ENCODE measurements around the gene LMX1B.

The LMX1B gene

DNA sequence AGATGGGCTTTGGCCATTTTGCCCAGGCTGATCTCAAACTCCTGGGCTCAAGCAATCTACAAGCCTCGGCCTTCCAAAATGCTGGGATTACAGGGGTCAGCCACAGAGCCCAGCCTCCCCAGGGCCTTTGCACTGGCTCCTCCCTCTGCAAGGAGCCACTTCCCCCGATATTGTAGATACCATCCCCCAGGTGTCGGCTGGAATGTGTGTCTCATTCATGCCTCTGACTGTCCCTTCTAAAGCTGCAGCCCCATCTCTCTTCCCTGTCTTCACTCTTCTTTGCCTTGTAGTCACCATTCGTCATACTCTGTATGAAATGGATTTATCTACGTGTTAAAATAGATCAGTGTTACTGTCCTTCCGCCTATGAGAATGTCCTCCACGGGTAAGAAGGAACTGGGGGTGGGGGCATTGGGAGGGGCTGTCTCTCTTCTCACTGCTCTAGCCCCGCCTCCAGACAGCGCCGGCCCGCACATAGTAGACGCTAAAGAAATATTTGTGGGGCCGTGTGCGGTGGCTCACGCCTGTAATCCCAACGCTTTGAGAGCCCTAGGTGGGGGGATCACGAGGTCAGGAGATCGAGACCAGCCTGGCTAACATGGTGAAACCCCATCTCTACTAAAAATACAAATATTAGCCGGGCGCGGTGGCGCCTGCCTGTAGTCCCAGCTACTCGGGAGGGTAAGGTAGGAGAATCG lies 68.5 kb downstream of the LMX1B start:
- no peak for DNase-seq

DNA sequence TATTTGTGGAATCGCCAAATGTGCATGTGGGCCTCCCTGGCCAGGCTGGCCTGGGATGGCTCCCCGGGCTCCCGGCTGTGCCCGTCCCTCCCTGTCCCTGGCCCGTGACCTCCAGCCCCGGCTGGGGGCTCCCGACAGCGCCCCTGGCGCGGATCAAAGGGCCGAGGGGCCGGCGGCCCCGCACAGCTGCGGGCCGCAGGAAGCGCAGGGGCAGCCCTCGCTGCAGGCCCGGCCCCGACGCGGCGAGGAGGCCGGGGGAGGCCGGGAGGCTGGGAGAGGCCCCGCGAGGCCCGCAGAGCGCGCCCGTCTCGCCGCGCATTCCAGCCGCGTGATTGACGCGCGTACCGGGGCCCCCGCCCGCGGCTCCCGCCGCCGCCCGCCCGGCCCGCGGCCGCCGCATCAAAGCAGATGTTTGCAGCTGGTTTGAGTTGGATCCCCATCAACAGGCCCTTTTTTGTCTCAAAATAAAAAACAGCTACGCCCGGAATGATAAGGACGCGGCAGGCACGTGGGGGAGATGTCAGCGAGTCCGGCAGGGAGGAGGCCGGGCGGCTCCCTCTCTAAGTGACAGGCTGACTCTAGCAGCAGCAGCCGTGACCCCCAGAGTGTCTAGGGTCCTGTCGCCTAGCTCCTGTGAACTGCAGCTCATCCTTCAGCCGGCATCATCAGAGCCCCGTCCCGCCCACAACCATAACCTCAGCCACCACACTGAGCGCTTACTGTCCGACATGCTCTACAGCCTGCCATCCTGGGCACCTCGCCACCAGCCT lies 69.4 kb downstream of the LMX1B start:
- no peak for DNase-seq

DNA sequence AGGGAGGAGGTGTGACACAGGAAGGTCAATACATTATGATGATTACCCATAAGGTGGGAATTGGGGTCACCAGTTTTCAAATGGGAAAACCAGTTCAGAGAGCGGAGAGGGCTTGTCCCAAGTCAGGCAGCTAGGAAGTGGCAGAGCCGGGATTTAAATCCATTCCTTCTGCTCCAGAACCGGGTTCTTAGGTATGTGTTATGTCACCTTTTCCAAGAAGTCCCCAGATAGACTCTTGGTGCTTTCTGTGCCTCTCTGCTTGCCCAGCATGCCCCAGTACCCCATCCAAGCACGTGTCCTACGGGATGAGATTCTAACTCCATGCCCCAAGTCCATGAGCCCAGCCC lies 69.9 kb downstream of the LMX1B start:
- no peak for DNase-seq

DNA sequence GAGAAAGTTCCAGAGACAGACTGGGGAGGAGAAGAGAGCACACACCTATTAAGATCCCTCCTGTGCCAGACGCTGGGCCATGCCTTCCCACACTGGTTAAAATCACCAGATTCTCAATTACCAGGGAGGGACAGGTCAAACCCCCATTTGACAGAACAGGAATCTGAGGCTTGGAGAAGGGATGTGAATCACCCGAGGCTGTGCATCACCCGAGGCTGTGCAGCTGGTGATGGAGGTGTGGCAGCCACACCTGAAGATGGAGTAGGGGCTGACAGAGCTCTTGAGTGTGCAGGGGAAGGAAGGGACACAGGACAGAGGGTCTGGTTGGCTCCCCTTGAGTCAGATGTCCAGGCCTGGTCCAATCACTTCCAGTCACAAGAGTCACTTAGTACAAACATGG lies 70.6 kb downstream of the LMX1B start:
- DNase-seq: no peak

DNA sequence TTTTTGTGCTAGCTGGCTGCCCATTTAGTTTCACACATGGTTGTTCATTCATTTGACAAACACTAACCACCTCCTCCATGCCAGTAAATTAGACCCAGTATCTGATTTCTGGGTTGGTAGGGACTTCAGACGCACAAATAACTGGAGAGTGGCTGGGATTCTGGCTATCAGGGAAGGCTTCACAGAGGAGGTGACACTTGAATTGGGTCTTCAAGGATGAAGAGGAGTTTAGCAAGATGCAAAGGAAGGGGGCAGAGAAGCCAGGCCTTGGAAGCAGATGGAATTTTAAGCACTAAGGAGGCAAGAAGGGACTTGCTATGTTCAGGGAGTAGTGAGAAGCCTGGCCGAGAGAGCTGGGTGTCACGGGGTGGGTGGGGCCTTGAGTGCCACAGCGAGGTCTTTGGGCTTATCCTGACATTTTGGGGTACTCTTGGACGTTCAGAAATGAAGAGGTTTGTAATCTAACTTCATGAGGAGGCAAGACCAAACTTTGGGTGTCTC lies 71.3 kb downstream of the LMX1B start:
- no peak for DNase-seq

DNA sequence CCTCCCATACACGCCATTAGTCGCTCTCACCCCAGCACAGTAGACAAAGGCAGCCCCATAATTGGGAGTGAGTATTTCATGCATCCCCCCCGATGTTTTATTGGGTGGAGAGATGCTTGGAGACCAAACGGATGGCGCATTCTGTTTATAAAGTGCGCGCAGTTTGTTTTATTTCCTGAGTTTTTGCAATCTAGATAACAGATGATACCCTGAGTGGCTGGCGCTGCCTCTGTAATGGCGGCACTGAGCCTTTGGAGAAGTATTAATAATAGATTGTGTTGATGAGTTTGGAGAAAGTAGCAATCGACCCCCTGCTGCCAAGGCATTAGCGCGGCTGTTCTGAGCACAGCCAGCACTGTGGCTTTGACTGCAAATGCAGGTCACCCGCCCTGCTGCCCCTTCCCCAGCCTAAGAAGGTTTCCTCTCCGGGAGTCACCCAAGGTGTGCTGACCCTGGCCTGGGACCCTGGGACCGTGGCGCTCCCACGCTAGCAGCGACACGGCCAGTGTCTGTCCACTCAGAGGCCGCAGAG lies 74.3 kb downstream of the LMX1B start:
- no peak for DNase-seq

DNA sequence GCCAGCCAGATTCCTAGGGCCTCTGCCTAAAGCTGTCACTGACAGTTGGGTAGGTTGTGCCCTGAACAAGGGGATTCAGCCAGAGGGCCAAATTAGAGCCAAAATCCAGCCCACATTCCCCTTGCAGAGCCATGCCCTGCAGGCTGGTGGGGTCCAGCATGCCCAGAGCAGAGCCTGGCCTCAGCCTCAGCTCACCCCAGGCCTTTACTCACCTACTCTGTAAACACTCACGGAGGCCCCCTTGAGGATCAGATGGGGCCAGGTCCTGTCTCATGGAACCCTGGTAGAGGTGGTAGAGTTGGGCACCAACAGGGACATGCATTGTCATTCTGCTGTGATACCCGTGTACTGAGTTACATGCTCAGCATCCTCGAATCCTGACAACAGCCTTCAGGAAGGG lies 74.9 kb downstream of the LMX1B start:
- DNase-seq: no peak

DNA sequence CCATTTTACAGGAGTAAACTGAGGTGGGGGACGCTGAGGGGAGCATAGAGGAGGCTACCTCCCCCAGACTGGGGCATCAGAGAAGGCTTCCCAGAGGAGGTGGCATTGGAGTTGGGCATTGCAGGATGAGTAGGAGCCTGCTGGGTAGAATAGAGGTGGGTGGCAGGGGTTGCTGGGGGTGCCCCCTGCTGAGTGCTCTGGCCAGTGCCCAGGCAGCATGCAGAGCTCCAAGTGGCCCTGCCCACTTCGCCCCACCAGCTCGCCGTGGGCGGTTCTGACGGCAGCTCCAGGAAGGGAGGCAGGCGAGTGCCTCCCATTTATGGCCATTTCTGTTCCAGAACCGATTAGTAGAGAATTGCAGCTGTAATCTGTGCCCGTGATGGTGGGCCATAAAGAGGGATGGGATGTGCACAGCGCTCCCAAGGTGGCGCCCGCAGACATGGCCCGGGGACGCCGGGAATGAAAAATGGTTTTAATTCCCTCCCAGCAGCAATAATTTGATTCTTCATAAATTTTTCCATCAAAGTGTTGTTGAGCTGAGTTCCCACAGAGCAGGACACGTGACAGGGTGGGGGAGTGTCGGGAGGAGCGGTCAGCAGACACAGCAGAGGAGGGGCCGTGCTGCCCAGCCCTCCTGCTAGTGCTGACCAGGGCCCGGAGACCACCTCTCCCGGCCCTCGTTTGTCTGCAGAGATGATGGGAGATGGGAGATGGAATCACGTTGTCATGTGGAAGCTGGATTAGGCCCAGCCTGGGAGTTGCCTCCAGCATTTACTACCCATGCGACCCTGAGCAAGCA lies 75.5 kb downstream of the LMX1B start:
- no peak for DNase-seq

DNA sequence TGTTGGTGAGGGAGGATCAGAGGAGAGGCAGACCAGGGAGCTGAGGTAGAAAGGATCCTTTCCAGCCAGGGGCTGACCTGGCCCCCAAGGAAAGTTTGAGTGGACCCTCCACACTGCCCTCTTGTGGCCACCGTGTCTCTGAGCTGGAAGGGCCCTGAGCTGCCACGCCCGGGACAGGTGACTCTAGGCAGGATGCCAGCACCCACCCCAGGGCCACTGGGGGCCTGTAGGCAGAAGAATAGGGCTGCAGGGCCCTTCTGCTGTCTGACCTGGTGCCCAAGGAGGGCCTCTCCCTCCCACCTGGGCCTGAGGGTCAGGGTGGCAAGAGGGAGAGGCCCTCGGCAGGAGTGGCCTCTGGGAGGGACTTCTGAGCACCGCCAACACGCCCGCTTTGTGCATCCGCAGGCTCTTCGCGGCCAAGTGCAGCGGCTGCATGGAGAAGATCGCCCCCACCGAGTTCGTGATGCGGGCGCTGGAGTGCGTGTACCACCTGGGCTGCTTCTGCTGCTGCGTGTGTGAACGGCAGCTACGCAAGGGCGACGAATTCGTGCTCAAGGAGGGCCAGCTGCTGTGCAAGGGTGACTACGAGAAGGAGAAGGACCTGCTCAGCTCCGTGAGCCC lies 76.8 kb downstream of the LMX1B start:
- no peak for DNase-seq

DNA sequence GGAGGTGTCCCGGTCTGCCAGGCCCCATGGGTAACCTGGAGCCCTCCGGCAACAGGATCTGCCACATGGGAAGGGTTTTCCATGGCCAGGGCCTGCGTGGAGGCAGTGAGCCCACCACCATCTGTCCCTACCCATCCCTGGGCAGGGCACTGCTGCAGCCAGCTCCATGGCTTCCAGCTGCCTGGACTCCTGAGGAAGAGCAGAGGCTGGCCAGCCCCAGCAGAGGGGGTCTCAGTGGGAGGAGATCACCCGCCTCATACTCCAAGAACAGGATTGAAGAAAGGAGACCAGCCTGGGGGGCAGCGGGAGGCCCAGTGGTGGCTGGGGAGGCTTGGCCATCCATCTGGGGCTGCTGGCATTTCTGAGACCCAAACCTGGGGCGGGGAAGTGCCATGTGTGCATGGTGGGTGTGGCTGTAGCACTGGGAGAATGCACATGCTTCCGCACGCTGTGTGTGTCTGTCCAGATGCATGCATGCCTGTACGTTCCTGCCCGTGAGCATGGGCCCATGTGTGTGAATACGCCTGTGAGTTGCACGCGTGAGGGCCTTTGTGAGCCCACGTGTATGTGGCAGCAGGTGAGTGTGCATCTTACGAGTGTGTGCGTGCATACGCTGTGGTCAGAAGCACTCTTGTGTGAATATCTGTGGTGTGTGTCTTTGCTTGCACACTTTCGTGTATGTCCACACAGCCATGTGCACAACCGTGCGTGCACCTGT lies 78.5 kb downstream of the LMX1B start:
- DNase-seq: no peak

DNA sequence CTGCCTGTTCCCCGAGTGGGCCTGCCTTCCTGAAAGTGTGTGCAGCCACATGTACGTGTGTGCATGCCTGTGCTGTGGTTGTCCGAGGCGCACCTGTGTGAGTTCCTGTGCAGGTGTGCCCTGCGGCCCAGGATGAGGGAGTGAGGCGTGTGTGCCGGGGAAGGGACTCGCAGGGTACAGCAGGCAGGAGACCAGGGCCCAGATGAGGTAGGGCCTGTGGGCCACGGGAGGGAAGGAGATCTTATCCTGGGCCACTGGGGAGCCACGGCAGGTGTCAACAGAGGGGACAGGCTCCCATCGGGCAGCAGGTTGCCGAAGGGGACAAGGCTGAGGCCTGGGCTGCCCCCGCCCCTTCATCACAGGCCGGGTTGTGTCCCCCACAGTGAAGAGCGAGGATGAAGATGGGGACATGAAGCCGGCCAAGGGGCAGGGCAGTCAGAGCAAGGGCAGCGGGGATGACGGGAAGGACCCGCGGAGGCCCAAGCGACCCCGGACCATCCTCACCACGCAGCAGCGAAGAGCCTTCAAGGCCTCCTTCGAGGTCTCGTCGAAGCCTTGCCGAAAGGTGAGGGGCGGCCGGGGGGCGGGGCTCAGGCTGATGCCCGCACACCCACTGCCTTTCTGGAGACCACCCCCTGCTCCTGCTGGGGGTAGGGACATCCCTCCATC lies 79.2 kb downstream of the LMX1B start:
- no peak for DNase-seq

DNA sequence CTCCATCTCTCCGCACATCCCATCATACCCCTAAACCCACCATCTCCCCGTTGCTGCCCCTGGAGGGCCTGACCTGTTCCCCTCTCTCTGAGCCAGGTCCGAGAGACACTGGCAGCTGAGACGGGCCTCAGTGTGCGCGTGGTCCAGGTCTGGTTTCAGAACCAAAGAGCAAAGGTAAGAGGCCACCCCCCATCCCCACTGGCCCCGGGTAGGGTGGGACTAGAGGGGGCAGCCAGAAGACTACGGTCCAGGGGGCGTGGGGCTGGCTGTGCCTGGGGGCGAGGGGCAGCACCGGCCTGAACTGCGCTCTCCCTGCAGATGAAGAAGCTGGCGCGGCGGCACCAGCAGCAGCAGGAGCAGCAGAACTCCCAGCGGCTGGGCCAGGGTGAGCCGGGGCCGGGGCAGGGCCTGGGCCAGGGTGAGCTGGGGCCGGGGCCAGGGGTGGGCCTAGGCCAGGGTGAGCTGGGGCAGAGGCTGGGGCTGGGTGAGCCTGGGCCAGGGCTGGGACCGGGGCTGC lies 79.8 kb downstream of the LMX1B start:
- DNase-seq: no peak

DNA sequence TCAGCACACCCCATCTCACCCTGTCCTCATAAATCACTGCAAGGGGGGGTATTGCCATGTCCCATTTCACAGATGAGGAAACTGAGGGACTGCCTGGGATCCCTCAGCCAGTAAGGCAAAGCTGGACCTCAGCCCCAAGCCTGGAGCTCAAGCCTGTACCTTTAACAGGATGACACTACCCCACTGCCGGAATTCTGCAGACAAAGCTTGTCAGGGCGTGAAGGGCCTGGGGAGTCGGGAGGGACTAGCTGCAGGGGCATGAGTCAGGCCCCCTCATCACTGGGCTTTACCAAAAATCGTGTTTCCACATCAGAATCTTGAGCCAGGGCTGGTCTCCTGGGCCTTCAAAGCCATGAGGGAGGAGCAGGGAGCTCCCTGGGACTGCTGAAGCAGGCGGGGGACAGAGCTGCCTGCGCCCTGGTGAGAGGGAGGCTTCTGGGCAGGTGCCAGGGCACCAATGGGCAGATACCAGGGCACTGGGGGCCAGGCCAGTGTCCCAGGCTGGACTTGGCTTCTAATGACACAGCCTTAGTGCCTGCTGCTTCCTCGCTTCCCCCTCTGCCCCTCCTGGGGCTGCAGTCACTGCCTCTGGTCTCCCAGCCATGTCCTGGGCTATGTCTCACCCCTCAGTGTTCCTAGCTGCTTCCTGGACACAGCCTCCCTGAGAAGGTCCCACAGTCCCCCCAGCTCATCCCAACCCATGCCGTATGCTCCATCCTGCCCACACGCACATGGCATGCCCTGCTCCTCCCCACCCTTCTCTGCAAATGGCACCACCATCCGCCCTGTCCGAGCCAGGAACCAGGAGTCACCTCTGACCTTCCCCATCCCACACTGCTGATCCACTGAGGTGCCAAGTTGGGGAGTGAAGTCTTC lies 80.7 kb downstream of the LMX1B start:
- no peak for DNase-seq

DNA sequence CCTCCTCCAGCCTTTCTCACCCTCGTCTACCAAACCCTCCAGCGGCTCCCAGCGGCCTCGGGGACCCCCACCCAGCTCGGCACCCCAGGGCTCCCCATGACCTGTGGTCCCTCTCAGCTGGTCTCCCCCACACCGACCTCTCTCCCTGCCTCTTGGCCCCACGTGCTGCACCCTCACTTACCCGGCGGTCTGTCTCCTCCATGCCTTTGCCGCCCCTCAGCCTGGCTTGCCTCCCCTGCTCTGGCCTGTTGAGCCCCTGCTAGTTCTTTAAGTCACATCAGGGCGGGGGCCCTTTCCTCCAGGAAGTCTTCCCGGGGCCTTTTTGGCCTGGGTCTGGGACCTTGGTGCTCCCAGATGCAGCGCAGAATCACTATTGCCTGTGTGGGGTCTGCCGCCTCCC lies 81.5 kb downstream of the LMX1B start:
- DNase-seq: no peak

DNA sequence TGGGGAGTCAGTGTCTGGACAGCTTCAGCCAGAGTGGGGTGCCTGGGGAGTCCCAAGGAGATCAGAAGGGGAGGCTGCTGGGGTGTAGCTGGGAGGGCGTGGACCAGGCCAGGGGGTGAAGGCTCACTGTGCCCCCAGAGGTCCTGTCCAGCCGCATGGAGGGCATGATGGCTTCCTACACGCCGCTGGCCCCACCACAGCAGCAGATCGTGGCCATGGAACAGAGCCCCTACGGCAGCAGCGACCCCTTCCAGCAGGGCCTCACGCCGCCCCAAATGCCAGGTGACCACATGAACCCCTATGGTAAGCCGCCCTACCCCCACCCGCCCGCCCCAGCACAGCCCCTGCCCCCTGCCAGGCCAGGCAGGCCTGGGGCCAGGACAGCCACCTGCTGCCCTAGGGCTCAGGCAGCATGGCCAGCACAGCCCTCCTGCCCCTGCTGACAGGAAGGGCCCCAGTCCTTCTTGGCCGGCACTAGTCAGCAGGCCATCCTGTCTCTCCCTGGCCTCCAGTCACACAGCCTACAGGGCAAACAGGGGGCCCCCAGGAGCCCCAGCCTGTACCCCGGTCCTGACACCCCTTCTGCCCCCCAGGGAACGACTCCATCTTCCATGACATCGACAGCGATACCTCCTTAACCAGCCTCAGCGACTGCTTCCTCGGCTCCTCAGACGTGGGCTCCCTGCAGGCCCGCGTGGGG lies 82.1 kb downstream of the LMX1B start:
- no peak for DNase-seq

DNA sequence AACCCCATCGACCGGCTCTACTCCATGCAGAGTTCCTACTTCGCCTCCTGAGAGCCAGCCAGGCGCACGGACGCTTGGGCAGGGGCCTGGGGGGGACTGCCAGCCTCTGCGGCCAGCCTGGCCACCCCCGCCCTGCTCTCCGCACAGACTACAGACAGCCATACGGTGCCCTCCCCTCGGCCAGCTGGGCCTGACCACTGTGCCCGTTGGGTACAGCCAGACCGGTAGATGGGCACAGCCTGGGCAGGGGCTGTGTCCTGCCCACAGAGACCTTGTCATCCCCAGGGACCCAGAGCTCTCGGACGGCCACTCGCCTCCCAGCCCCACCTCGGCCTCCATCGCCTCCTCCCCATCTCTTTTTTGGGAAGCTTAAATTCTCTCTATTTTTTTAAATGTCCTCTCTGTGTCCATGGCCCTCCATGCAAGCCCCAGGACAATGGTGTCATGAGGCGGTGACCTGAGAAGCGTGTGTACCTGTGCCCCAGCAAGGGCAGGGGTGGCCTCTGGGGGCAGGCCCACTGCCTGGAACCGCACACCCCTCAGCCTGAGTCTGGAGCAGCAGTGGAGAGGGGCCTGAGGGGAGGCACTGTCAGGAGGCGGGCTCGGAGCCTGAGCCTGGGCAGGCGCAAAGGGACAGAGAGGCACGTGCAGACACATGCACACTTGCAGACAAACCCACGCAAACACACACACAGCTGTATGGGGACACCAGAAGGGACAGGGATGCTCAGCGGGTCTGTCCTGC lies 82.8 kb downstream of the LMX1B start:
- DNase-seq: no peak

DNA sequence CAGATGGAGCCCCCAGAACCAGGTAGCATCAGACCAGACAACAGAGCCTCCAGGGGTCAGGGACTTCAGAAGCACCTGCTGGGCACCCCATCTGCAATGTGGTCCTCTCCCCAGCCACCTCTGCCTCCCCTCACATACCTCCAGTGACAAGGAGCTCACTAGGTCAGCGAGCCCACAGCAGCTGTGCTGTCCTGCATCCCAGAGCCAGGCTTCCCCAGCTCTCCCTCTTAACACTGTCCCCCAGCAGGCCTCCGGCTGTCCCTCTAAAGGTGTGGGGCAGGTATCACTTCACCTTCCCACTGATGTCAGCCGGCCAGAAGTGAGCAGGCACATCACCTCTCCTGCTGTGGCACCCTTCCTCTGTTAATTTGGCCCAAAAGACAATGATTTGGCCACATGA lies 83.6 kb downstream of the LMX1B start:
- no peak for DNase-seq

DNA sequence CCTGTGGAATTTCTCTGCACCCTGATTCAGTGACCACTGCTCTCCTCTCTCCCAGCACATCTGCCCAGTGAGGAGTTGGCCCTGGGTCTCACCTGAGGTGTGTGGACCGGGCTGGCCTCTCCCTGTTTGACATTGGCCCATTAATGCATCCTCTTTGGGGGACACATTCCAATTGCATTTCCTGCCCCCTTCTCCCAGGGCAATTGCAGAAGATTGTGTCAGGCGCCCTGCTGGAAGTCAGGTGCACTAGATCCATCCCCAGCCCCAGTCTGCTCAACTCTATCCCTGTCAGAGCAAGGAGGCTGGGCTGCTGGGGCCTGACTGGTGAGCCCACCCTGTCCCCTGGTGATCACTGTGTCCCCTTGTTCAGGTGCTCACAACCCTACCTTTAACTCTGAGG lies 84.5 kb downstream of the LMX1B start:
- no peak for DNase-seq

DNA sequence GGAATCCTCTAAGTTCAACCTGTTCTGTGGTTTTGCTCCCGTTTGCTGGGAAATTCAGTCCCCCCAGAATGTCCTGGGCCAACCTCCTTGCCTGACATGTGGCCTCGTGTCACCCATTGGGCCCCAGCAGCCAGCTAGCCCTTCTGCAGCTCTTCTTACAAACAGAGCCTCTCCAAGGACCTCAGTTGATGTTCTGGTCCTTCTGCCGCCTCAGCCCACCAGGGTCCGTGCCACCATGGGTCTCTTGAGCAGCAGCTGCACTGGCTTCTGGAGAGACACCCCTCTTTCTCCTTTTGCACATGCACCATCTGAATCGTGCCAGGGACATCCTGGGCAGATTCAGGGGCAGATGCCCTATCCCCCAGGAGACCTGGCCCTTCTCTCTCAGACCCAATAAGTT lies 85.0 kb downstream of the LMX1B start:
- no peak for DNase-seq
